Measurements from ENCODE around the gene SIRPG.

- TF ChIP-seq, protein P1, sequence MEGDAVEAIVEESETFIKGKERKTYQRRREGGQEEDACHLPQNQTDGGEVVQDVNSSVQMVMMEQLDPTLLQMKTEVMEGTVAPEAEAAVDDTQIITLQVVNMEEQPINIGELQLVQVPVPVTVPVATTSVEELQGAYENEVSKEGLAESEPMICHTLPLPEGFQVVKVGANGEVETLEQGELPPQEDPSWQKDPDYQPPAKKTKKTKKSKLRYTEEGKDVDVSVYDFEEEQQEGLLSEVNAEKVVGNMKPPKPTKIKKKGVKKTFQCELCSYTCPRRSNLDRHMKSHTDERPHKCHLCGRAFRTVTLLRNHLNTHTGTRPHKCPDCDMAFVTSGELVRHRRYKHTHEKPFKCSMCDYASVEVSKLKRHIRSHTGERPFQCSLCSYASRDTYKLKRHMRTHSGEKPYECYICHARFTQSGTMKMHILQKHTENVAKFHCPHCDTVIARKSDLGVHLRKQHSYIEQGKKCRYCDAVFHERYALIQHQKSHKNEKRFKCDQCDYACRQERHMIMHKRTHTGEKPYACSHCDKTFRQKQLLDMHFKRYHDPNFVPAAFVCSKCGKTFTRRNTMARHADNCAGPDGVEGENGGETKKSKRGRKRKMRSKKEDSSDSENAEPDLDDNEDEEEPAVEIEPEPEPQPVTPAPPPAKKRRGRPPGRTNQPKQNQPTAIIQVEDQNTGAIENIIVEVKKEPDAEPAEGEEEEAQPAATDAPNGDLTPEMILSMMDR (IDR thresholded peaks at IDR 0.05): no peak
- TF ChIP-seq RFX5 (IDR thresholded peaks at IDR 0.05) (no peak), PHF8 (IDR thresholded peaks at IDR 0.05; ENCODE audit: borderline replicate concordance, low read depth) (no peak), RCOR1 (IDR thresholded peaks at IDR 0.05; ENCODE audit: low read depth, low read length) (no peak), FOSL2 (IDR thresholded peaks at IDR 0.05) (no peak), FOSL2 (CRISPR knock-in tag; IDR thresholded peaks at IDR 0.05) (no peak), FOXS1 (CRISPR knock-in tag; IDR thresholded peaks at IDR 0.05) (no peak)
- TF ChIP-seq, protein P2, sequence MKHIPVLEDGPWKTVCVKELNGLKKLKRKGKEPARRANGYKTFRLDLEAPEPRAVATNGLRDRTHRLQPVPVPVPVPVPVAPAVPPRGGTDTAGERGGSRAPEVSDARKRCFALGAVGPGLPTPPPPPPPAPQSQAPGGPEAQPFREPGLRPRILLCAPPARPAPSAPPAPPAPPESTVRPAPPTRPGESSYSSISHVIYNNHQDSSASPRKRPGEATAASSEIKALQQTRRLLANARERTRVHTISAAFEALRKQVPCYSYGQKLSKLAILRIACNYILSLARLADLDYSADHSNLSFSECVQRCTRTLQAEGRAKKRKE (CRISPR knock-in tag; IDR thresholded peaks at IDR 0.05; ENCODE audit: low read depth): no peak
These were observed 37.6 kb downstream of the SIRPG start, which contains the start of gene SIRPB1 for GRCh38 chr20:1619861-1620444.
